Measurements from ENCODE around the gene PATJ.

DNA sequence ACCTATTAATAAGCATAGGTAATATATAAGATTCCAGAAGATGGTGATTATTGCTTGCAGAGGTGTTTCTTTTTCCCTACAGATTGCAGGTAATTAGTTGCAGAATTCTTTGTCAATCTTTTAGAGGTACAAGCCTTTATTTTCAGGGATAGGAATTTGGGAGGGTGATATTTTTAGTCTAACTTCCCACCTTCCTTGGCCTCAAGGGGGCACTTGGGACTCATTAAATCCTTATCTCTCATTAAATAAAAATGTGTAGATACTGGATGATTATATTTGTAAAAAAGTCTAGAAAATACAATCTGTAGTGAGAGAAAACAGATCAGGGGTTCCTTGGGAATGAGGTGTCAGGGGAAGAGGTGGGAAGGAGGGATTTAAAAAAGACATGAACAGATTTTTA lies 179.2 kb downstream of the PATJ start:
- TF ChIP-seq, protein P1, sequence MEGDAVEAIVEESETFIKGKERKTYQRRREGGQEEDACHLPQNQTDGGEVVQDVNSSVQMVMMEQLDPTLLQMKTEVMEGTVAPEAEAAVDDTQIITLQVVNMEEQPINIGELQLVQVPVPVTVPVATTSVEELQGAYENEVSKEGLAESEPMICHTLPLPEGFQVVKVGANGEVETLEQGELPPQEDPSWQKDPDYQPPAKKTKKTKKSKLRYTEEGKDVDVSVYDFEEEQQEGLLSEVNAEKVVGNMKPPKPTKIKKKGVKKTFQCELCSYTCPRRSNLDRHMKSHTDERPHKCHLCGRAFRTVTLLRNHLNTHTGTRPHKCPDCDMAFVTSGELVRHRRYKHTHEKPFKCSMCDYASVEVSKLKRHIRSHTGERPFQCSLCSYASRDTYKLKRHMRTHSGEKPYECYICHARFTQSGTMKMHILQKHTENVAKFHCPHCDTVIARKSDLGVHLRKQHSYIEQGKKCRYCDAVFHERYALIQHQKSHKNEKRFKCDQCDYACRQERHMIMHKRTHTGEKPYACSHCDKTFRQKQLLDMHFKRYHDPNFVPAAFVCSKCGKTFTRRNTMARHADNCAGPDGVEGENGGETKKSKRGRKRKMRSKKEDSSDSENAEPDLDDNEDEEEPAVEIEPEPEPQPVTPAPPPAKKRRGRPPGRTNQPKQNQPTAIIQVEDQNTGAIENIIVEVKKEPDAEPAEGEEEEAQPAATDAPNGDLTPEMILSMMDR (IDR thresholded peaks at IDR 0.05; ENCODE audit: borderline replicate concordance, extremely low read depth, low read length, poor library complexity, severe bottlenecking): no peak
- no peak for TF ChIP-seq EZH2 (IDR thresholded peaks at IDR 0.05; ENCODE audit: borderline replicate concordance, low read depth, low read length, severe bottlenecking)

All from DND-41 (cell line).